22Rv1 (cell line): ENCODE results near the gene TMEM131.

Source experiments
- ZFX ChIP-seq: fragments of 450-650 bp; IDR thresholded peaks from 2 replicates; pipeline ENCODE4 v1.6.1; 2017; ENCODE audit warnings: antibody characterized with exemption, borderline replicate concordance
- TF ChIP-seq, protein P1 (sequence below): fragments of 450-650 bp; IDR thresholded peaks from 2 replicates; pipeline ENCODE4 v1.5.1; 2017; ENCODE audit warnings: mild to moderate bottlenecking

DNA sequence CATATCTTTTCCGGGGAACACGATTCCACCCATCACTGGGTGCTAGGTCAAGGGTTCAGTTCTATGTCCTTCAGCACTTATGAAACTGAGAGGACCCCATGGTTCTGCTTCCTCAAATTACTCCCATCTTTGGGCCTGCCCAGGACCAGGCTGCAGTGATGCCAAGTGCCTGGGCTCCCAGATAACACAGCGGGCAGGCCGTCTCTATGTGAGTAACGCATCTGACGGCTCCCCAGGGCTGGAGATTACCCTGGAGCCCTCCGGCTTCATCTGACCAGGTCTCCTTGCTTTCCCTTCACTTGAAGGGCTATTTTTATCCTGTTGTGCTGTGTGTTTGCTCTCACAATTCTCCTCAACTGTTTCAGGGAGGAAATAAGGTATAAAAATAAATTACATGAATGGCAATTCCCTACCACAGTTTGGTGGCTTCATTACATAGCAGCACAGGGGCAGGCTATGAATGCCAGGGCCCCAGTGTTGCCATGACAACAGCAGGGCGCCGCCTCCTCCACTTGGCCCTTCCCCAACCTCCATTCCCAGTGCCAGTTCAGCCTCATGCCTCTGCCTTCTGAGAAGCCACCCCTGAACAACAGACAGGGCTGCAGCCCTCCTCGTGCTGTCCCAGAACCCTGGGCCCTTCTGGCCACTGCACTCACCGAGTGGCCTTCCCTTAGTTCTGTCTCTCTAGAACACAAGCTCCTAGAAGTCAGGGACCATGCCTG, 25.4 kb upstream of the TMEM131 start:
- TF ChIP-seq, protein P1, sequence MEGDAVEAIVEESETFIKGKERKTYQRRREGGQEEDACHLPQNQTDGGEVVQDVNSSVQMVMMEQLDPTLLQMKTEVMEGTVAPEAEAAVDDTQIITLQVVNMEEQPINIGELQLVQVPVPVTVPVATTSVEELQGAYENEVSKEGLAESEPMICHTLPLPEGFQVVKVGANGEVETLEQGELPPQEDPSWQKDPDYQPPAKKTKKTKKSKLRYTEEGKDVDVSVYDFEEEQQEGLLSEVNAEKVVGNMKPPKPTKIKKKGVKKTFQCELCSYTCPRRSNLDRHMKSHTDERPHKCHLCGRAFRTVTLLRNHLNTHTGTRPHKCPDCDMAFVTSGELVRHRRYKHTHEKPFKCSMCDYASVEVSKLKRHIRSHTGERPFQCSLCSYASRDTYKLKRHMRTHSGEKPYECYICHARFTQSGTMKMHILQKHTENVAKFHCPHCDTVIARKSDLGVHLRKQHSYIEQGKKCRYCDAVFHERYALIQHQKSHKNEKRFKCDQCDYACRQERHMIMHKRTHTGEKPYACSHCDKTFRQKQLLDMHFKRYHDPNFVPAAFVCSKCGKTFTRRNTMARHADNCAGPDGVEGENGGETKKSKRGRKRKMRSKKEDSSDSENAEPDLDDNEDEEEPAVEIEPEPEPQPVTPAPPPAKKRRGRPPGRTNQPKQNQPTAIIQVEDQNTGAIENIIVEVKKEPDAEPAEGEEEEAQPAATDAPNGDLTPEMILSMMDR: no peak
- no peak for TF ChIP-seq ZFX
